ENCODE results near the gene SSBP2. TPM values are rescaled to one million over a fixed set of nuclear protein-coding genes. Genes with fewer than 3 reads are reported as not detected.

Gene SSBP2
- total RNA-seq, 1 experiment from 2014 or later: 5.2 TPM

- TF ChIP-seq REST (IDR thresholded peaks at IDR 0.05; ENCODE audit: low read depth) (no peak), JUND (IDR thresholded peaks at IDR 0.05) (no peak), EZH2phosphoT487 (IDR thresholded peaks at IDR 0.05; ENCODE audit: borderline replicate concordance) (no peak), POLR2A (IDR thresholded peaks at IDR 0.05; ENCODE audit: borderline replicate concordance, extremely low read depth, insufficient read depth, insufficient read length) (no peak), TCF7L2 (IDR thresholded peaks at IDR 0.05; ENCODE audit: borderline replicate concordance, extremely low read depth, insufficient read depth, insufficient read length) (no peak), RAD21 (IDR thresholded peaks at IDR 0.05; ENCODE audit: low read depth) (no peak)
These were observed 108.7 kb downstream of the SSBP2 start (continued) for GRCh38 chr5:81642210-81642609.

GRCh38 chr5:81639556-81639955 lies 111.3 kb downstream of the SSBP2 start:
- Histone ChIP-seq H3K27me3 (ENCODE audit: insufficient read depth, low read length) (no peaks in the 10 kb centered on the region), H3K9ac (ENCODE audit: low read length) (no peak overlapping the region), H3K27ac (ENCODE audit: low read depth, low read length) (no peak overlapping the region), H3K4me1 (ENCODE audit: control insufficient read depth in 1 of 2, insufficient read depth in 2 of 2, low read length in 2 of 2) (no peaks in the 10 kb centered on the region), H2AFZ (ENCODE audit: low read depth, low read length, poor library complexity, severe bottlenecking) (no peak overlapping the region), H3K9me2 (ENCODE audit: insufficient read depth) (0 out of 2 replicates have a peak, but pooled peaks cover under 1% of the 10 kb centered on the region), H3K79me2 (ENCODE audit: insufficient read depth, low read length) (no peaks in the 10 kb centered on the region), H3K36me3 (ENCODE audit: control insufficient read depth in 1 of 2, insufficient read depth in 2 of 2, low read length in 2 of 2) (no peaks in the 10 kb centered on the region), H4K20me1 (ENCODE audit: insufficient read depth) (no peaks in the 10 kb centered on the region), H3K4me2 (ENCODE audit: low read length) (no peak overlapping the region), H3K4me3 (replicated peaks in 1 of 2; ENCODE audit: low read depth in 1 of 2, low read length in 2 of 2) (no peak overlapping the region), H3K9me3 (ENCODE audit: control insufficient read depth in 1 of 2, insufficient read depth in 1 of 2, low read depth in 1 of 2, low read length in 2 of 2) (no peaks in the 10 kb centered on the region)
- intact Hi-C loops (cut with micrococcal nuclease): no loop called here
- POLR2A ChIA-PET: no interaction called here
- no peak for TF ChIP-seq MAX (IDR thresholded peaks at IDR 0.05)
- TF ChIP-seq SRF (IDR thresholded peaks at IDR 0.05; ENCODE audit: low read depth): no peak
- no peak for TF ChIP-seq JUND (IDR thresholded peaks at IDR 0.05)
- TF ChIP-seq RAD21 (IDR thresholded peaks at IDR 0.05; ENCODE audit: low read depth): no peak
- TF ChIP-seq SIN3A (IDR thresholded peaks at IDR 0.05; ENCODE audit: low read depth): no peak
- no peak for TF ChIP-seq ZFX (IDR thresholded peaks at IDR 0.05)
- TF ChIP-seq ZBTB33 (IDR thresholded peaks at IDR 0.05; ENCODE audit: extremely low read depth, insufficient replicate concordance, low read length): no peak
- no peak for TF ChIP-seq CBX3 (IDR thresholded peaks at IDR 0.05; ENCODE audit: low read depth)
- no peak for TF ChIP-seq EZH2phosphoT487 (IDR thresholded peaks at IDR 0.05; ENCODE audit: borderline replicate concordance)
- no peak for TF ChIP-seq CTCF (IDR thresholded peaks at IDR 0.05 in 2 of 3, conservative IDR thresholded peaks at IDR 0.05 in 1 of 3; ENCODE audit: borderline replicate concordance in 1 of 3, insufficient read depth in 1 of 3, low read depth in 2 of 3, low read length in 2 of 3)
- CTCF ChIA-PET: no interaction called here
- BruUV-seq (replicated peaks): no TSS peak
- DNase-seq (ENCODE audit: low read depth, low spot score) (no peak), ATAC-seq (no peak)
- RAD21 ChIA-PET (ENCODE audit: low non-redundant PET in 1 of 2, low total read pairs in 2 of 2, uncharacterized antibody in 2 of 2, unreplicated experiment in 2 of 2): no interaction called here

Measured in HCT116 (cell line).